Measurements from ENCODE around the gene JAKMIP1.

JAKMIP1 gene

GRCh38 chr4:6200011-6200921 lies at the start of gene JAKMIP1:
Gene JAKMIP1 (minus strand): TSS chr4:6200549. CDS start chr4:6112850, 87,699 bp downstream.
- no peak for FAIRE-seq
- DNase-seq (ENCODE audit: low spot score), result no peak

DNA sequence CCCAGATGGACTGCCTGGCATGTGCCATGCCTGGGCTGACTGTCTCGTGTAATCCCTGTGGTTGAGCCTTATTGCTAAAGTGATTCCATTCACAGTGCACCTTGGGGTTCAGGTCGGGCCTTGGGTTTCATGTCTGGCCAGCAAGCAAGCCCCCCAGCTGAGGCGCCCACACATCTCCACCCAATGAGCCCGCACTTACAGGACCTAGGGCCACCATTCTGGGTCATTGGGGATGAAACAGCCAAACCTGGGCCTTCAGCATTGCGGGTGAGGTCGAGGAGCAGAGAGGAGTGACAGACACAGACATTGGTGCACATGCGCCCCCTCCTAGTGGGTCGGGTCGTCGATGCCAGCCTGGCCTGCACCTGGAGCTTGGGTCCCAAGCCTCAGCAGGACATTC lies 48.0 kb upstream of the JAKMIP1 start:
- FAIRE-seq (no peak), DNase-seq (ENCODE audit: low spot score) (no peak)

DNA sequence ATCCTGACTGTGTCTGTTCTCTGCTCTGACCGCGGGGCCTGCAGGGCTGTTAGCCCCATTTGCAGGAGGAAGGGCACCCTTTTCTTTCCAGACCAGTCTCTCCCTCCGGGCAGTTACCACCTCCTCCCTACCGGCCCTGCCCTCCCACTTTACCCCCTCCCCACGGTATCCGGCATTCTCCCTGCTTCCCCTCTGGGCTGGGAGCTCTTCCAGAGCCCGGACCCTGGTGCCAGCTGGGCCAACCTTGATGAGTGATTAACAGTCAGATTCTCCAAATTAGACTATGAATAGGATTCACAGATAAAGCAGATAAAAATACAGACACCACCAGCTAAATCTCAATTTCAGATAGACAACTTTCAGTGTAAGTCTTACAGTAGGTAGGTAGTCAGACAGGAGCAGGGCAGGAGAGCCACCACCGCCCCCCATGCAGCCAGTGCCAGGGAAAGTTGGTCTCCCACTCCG lies 45.9 kb upstream of the JAKMIP1 start:
- no peak for DNase-seq (ENCODE audit: low spot score)
- no peak for FAIRE-seq

DNA sequence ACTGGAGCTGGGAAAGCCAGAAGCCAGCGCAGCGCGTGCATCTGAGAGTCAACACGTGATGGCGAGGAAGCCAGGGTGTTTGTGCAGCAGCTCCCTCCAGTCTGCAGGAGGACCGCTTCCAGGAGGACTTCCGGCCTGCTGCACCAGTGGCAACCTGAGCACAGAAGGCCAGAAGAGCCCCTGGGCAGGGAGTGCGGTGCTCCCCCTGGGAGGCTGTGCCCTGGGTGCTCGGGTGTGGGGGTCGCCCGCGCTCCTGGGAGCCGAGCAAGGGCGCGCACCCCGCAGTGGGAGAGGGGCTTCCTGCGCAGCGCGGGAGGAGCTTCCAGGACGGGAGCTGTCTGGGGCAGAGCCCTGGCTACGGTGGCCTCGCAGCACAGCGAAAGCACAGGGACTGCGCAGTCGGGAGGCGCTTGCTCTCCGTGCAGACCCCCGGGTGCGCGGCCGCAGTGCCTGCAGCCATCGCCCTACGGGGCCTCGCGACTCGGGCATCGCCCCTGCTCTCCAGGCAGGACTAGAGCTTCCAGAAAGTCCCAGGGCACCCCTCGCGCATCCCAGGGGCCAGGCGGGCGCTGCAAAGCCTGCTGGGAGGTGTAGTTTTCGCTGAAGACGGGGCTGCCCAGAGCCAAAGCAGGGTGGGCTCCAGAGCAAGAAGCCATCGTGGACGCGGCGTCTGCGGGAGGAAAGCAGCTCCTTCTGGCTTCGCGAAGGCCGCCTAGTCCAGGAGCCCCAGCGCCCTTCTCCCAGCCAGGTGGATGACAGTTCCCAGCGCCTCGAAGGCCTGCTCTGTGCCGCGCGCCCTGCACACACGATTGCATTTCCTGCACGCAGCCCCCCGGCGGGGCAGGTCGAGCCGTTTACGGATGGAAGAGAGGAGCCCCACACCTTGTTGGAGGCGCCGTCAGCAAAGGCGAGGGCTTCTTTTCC lies 45.2 kb upstream of the JAKMIP1 start:
- DNase-seq (ENCODE audit: low spot score) (no peak), FAIRE-seq (no peak)

GRCh38 chr4:6242271-6243029 lies 42.1 kb upstream of the JAKMIP1 start:
- DNase-seq (ENCODE audit: low spot score), result no peak
- no peak for FAIRE-seq

- DNase-seq (ENCODE audit: low spot score) (no peak), FAIRE-seq (no peak)
These were observed 40.9 kb upstream of the JAKMIP1 start for GRCh38 chr4:6241062-6241845.

GRCh38 chr4:6239968-6240367 lies 39.6 kb upstream of the JAKMIP1 start:
- DNase-seq (ENCODE audit: low spot score) (no peak), FAIRE-seq (no peak)

GRCh38 chr4:6239486-6239885 lies 39.1 kb upstream of the JAKMIP1 start:
- no peak for DNase-seq (ENCODE audit: low spot score)
- FAIRE-seq, result no peak

DNA sequence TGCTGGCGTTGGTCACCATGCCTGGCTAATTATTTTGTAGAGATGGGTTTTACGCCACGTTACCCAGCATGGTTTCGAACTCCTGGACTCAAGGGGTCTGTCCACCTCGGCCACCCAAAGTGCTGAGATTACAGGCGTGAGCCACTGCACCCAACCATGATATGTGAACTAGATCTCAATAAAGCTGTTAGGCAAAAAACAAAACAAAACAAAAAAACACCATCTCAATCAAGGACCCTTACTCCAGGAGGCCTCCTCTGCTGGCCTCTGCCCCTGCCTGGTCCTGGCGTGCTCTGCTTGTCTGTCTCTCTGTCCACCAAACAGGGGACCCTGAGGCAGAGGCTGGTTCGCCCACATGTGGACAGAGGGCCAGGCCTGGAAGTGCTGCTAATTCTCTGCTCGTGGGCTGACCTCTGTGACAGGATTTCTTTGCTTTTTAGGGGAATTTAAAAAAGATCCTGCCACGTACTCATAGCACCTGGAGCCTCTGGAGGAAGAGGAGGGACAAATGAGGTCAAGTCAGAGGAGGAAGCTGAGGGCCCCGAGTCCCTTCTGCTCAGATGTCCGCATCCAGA lies 36.6 kb upstream of the JAKMIP1 start:
- DNase-seq (ENCODE audit: low spot score) (no peak), FAIRE-seq (no peak)

- no peak for DNase-seq (ENCODE audit: low spot score)
- FAIRE-seq, result no peak
These were observed 35.7 kb upstream of the JAKMIP1 start for GRCh38 chr4:6235901-6236640.

- DNase-seq (ENCODE audit: low spot score) (no peak), FAIRE-seq (no peak)
These were observed 34.7 kb upstream of the JAKMIP1 start for GRCh38 chr4:6235012-6235411.

DNA sequence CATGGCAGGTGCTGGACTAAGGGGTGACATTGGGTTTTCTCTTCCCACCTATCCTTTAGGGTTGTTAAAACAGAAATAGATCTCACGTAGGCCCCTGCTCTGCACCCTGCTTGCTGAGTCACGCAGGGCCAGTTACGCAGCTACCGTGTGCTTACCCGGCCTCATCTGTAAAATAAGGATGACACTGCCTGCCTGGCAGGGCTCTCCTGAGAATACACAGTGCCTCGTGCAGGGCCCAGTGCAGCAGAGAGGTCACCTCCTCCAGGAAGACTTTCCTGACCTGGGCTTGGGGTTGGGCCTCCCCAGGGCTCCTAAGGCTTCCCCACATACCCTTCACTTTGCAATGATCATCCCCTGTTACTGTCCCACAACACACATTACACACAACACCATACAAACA lies 33.6 kb upstream of the JAKMIP1 start:
- DNase-seq (ENCODE audit: low spot score), result no peak
- no peak for FAIRE-seq

- FAIRE-seq (no peak), DNase-seq (ENCODE audit: low spot score) (no peak)
These were observed 32.8 kb upstream of the JAKMIP1 start for GRCh38 chr4:6232836-6233785.

DNA sequence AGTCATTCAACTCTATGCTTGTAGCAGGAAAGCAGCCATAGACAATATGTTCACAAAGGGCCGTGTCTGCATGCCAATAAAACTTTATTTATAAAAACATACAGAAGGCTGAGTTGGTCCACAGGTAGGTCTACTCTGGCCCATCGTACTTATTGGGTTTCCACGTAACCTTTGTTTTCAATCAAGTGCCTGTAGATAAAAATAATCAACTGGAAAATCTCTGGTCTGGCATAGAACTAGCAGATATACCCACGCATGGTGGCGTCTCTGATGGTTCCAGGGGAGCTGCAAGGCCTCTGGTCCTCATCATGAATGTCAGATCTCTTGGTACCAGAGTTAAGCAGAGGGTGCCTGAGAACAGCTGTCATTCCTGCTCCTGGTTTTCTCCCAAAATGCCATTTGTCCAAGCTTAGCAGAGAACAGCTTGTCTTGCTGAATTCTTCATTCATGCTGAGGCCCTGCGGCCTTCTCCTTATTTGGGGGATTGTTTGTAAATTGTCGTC lies 31.4 kb upstream of the JAKMIP1 start:
- no peak for FAIRE-seq

GRCh38 chr4:6230827-6231662 lies 30.7 kb upstream of the JAKMIP1 start:
- no peak for DNase-seq (ENCODE audit: low spot score)
- no peak for FAIRE-seq

More for the DNA sequence above, 31.4 kb upstream of the JAKMIP1 start:
- no peak for DNase-seq (ENCODE audit: low spot score)

DNA sequence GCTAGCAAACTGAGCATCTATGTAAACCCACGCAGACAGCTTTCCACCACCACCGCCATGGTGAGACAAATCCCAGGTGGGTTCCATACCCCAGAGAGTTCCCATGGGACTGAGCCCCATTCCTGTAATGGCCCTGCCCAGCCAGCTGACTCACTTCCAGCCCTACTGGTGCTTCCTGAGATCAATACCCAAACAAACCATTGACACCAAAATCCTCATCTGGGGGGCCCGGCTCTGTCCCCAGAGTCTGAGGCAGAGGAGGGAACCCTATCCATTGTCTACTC lies 30.1 kb upstream of the JAKMIP1 start:
- DNase-seq (ENCODE audit: low spot score), result no peak
- no peak for FAIRE-seq
